Calu3 (cell line): ENCODE measurements around the gene HS6ST3. TPM values are rescaled to one million over a fixed set of nuclear protein-coding genes. Genes with fewer than 3 reads are reported as not detected.

Experiments
- BruUV-seq: library from RNA; stranded (reverse); fragments of 400-500 nt; replicated peaks from 2 replicates; lab custom pipeline; 2021; lab: Mats Ljungman, UMichigan
- CTCF ChIA-PET: fragments of 300-600 bp; sonication (Branson Sonifier 250); formaldehyde crosslinking; loops from one replicate; lab custom pipeline; 2022; ENCODE audit warnings: antibody characterized with exemption; lab: Charles Lee
- DNase-seq: peaks from one replicate; pipeline ENCODE4 v3.0.0; 2022
- H3K27ac Mint-ChIP-seq: one replicate; pipeline ENCODE4 v1.8.0; 2022; ENCODE audit warnings: mixed read lengths; ENCODE audit not compliant: unreplicated experiment
- H3K27me3 Mint-ChIP-seq: one replicate; pipeline ENCODE4 v1.8.0; 2022; ENCODE audit warnings: mixed read lengths; ENCODE audit not compliant: unreplicated experiment
- H3K36me3 Mint-ChIP-seq: one replicate; pipeline ENCODE4 v1.8.0; 2022; ENCODE audit warnings: mild to moderate bottlenecking, moderate library complexity, mixed read lengths; ENCODE audit not compliant: insufficient read depth, unreplicated experiment
- H3K4me1 Mint-ChIP-seq: one replicate; pipeline ENCODE4 v1.8.0; 2022; ENCODE audit warnings: mild to moderate bottlenecking, low read depth, mixed read lengths; ENCODE audit not compliant: unreplicated experiment
- H3K4me3 Mint-ChIP-seq: one replicate; pipeline ENCODE4 v1.8.0; 2022; ENCODE audit warnings: mild to moderate bottlenecking, low read depth, moderate library complexity, mixed read lengths; ENCODE audit not compliant: unreplicated experiment
- H3K9me3 Mint-ChIP-seq: one replicate; pipeline ENCODE4 v1.8.0; 2022; ENCODE audit warnings: low read depth, mixed read lengths; ENCODE audit not compliant: unreplicated experiment
- intact Hi-C: fragments of 100-400 bp; cut with micrococcal nuclease; formaldehyde crosslinking; loops from one replicate; pipeline ENCODE4 v1.10.0; 2022; ENCODE audit not compliant: unreplicated experiment
- total RNA-seq: library from RNA; stranded (reverse); gene quantifications from 2 replicates; pipeline ENCODE4 v1.2.3, GENCODE V29; 2022
- TF ChIP-seq, protein P1 (sequence below): fragments of 200-600 bp; IDR thresholded peaks from one replicate; pipeline ENCODE4 v1.8.0; 2022; ENCODE audit warnings: antibody characterized with exemption; ENCODE audit not compliant: unreplicated experiment

HS6ST3 gene
- total RNA-seq, 1 experiment from 2014 or later = not detected

GRCh38 chr13:96615252-96615651 is 525.3 kb downstream of the HS6ST3 start:
- DNase-seq = no peak
- H3K36me3 Mint-ChIP-seq = peaks cover 5% of the 10 kb centered on the region
- H3K27me3 Mint-ChIP-seq = no peaks in the 10 kb centered on the region
- no TSS peak for BruUV-seq
- H3K9me3 Mint-ChIP-seq = no peaks in the 10 kb centered on the region
- intact Hi-C loops = no loop called here
- TF ChIP-seq, protein P1, sequence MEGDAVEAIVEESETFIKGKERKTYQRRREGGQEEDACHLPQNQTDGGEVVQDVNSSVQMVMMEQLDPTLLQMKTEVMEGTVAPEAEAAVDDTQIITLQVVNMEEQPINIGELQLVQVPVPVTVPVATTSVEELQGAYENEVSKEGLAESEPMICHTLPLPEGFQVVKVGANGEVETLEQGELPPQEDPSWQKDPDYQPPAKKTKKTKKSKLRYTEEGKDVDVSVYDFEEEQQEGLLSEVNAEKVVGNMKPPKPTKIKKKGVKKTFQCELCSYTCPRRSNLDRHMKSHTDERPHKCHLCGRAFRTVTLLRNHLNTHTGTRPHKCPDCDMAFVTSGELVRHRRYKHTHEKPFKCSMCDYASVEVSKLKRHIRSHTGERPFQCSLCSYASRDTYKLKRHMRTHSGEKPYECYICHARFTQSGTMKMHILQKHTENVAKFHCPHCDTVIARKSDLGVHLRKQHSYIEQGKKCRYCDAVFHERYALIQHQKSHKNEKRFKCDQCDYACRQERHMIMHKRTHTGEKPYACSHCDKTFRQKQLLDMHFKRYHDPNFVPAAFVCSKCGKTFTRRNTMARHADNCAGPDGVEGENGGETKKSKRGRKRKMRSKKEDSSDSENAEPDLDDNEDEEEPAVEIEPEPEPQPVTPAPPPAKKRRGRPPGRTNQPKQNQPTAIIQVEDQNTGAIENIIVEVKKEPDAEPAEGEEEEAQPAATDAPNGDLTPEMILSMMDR = no peak
- no peak overlapping the region for H3K27ac Mint-ChIP-seq
- no peaks in the 10 kb centered on the region for H3K4me1 Mint-ChIP-seq
- H3K4me3 Mint-ChIP-seq = no peak overlapping the region
- CTCF ChIA-PET = no interaction called here

GRCh38 chr13:96617528-96617927 is 527.6 kb downstream of the HS6ST3 start:
- Mint-ChIP-seq H3K27ac (no peak overlapping the region), H3K9me3 (no peaks in the 10 kb centered on the region), H3K4me1 (no peaks in the 10 kb centered on the region), H3K27me3 (no peaks in the 10 kb centered on the region), H3K4me3 (no peak overlapping the region), H3K36me3 (no peaks in the 10 kb centered on the region)
- TF ChIP-seq, protein P1 = no peak
- intact Hi-C loops = no loop called here
- no peak for DNase-seq
- BruUV-seq = no TSS peak
- CTCF ChIA-PET = no interaction called here

- H3K36me3 Mint-ChIP-seq = no peaks in the 10 kb centered on the region
- no peaks in the 10 kb centered on the region for H3K9me3 Mint-ChIP-seq
- no peaks in the 10 kb centered on the region for H3K4me1 Mint-ChIP-seq
- no TSS peak for BruUV-seq
- TF ChIP-seq, protein P1 = no peak
- no peak overlapping the region for H3K27ac Mint-ChIP-seq
- H3K27me3 Mint-ChIP-seq = no peaks in the 10 kb centered on the region
- no peak for DNase-seq
- intact Hi-C loops = no loop called here
- no peak overlapping the region for H3K4me3 Mint-ChIP-seq
- CTCF ChIA-PET = no interaction called here
These were observed 531.8 kb downstream of the HS6ST3 start for GRCh38 chr13:96621634-96622183.

DNA sequence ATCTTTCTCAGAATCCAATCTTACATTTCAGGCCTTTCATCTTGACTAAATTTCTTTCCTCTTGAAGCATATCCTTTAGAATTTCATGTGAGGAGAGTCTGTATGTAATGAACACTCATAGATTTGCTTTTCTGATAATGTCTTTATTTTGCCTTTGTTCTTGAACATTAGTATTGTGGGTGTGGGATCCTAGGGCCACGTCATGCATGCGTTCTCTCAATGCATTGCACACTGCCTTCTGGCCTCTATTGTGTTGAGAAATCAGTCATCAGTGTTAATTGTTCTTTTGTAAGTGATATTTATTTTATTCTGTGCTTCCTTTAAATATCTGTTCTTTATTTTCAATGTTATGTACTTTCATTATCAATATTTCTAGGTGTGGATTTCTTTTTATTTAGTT is 539.4 kb downstream of the HS6ST3 start:
- H3K36me3 Mint-ChIP-seq = no peaks in the 10 kb centered on the region
- BruUV-seq = no TSS peak
- peaks cover 3% of the 10 kb centered on the region for H3K27me3 Mint-ChIP-seq
- no peaks in the 10 kb centered on the region for H3K4me1 Mint-ChIP-seq
- intact Hi-C loops = no loop called here
- no peaks in the 10 kb centered on the region for H3K9me3 Mint-ChIP-seq
- H3K4me3 Mint-ChIP-seq = no peak overlapping the region
- no peak for DNase-seq
- H3K27ac Mint-ChIP-seq = no peak overlapping the region
- TF ChIP-seq, protein P1 = no peak
- CTCF ChIA-PET = no interaction called here
